GM12891 (cell line): ENCODE results near the gene XPO4.

ENCODE experiments used
- POLR2A ChIP-seq: IDR thresholded peaks from 2 replicates; pipeline ENCODE4 v1.6.1; 2011; ENCODE audit warnings: low read depth, low read length, control low read depth
- POLR2AphosphoS5 ChIP-seq: IDR thresholded peaks from 2 replicates; pipeline ENCODE4 v1.6.1; 2011; ENCODE audit warnings: low read depth, low read length, control low read depth
- SPI1 ChIP-seq: IDR thresholded peaks from 2 replicates; pipeline ENCODE4 v1.6.1; 2011; ENCODE audit warnings: low read depth, low read length, control low read depth
- TAF1 ChIP-seq: IDR thresholded peaks from 2 replicates; pipeline ENCODE4 v1.6.1; 2011; ENCODE audit warnings: low read depth, low read length, control low read depth

GRCh38 chr13:20856650-20857049 is 45.9 kb downstream of the XPO4 start:
- TF ChIP-seq POLR2AphosphoS5 (no peak), POLR2A (no peak), TAF1 (no peak), SPI1 (no peak)
